Loucy (cell line): ENCODE results near the gene IFT52.

Experiments used
- CTCF ChIP-seq: fragments of 200-600 bp; sonication (generic); conservative IDR thresholded peaks from 2 replicates; pipeline ENCODE4 v1.5.1; 2014; ENCODE audit warnings: mild to moderate bottlenecking, antibody characterized with exemption, low read length
- EZH2phosphoT487 ChIP-seq: fragments of 200-600 bp; IDR thresholded peaks from 2 replicates; pipeline ENCODE4 v1.6.1; 2018; ENCODE audit warnings: antibody characterized with exemption, mild to moderate bottlenecking, moderate library complexity, borderline replicate concordance

GRCh38 chr20:43662943-43663655 is 72.4 kb downstream of the IFT52 start:
- TF ChIP-seq CTCF (no peak), EZH2phosphoT487 (no peak)
